HepG2 (cell line): Measurements from ENCODE around the gene CRLF1. TPM values are rescaled to one million over a fixed set of nuclear protein-coding genes. Genes with fewer than 3 reads are reported as not detected.

ENCODE experiments used
- BORCS8-MEF2B ChIP-seq: sonication (generic); formaldehyde crosslinking; IDR thresholded peaks from 2 replicates; pipeline ENCODE4 v1.8.0; 2022; ENCODE audit warnings: mild to moderate bottlenecking, missing genetic modification reagents
- CENPBD1 ChIP-seq: sonication (generic); formaldehyde crosslinking; IDR thresholded peaks from 2 replicates; pipeline ENCODE4 v1.8.0; 2022; ENCODE audit warnings: missing genetic modification reagents, low read depth, mild to moderate bottlenecking, borderline replicate concordance
- ELK4 ChIP-seq: sonication (generic); formaldehyde crosslinking; IDR thresholded peaks from 2 replicates; pipeline ENCODE4 v1.9.0; 2021; ENCODE audit warnings: missing genetic modification reagents, borderline replicate concordance
- HNF4A ChIP-seq: sonication (generic); formaldehyde crosslinking; IDR thresholded peaks from 2 replicates; pipeline ENCODE4 v1.4.0; 2020; ENCODE audit warnings: missing genetic modification reagents
- KMT2A ChIP-seq: sonication (generic); formaldehyde crosslinking; IDR thresholded peaks from 2 replicates; pipeline ENCODE4 v1.4.0; 2020; ENCODE audit warnings: missing genetic modification reagents
- MNT ChIP-seq: fragments of 450-650 bp; IDR thresholded peaks from 2 replicates; pipeline ENCODE4 v1.6.1; 2016
- NCOA1 ChIP-seq: sonication (generic); formaldehyde crosslinking; IDR thresholded peaks from 2 replicates; pipeline ENCODE4 v1.9.0; 2021; ENCODE audit warnings: missing genetic modification reagents
- RERE ChIP-seq: IDR thresholded peaks from 2 replicates; pipeline ENCODE4 v1.6.1; 2016; ENCODE audit warnings: low read depth, missing genetic modification reagents, missing compliant biosample characterization
- SP1 ChIP-seq, 2 experiments: fragments of 450-650 bp in 1 of 2; sonication (generic) in 1 of 2; formaldehyde crosslinking in 1 of 2; IDR thresholded peaks; 2 replicates each; pipeline versions ENCODE4 v1.4.0 to v1.6.1; 2016 to 2020; ENCODE audit warnings: missing genetic modification reagents in 1 of 2
- ZKSCAN8 ChIP-seq: IDR thresholded peaks from 2 replicates; pipeline ENCODE4 v1.6.1; 2016; ENCODE audit warnings: borderline replicate concordance, missing genetic modification reagents, missing compliant biosample characterization
- ZNF124 ChIP-seq: sonication (generic); formaldehyde crosslinking; IDR thresholded peaks from 2 replicates; pipeline ENCODE4 v1.4.0; 2020; ENCODE audit warnings: missing genetic modification reagents
- ZNF430 ChIP-seq: sonication (generic); formaldehyde crosslinking; IDR thresholded peaks from 2 replicates; pipeline ENCODE4 v1.9.0; 2021; ENCODE audit warnings: mild to moderate bottlenecking, missing genetic modification reagents
- ZNF512B ChIP-seq: sonication (generic); formaldehyde crosslinking; IDR thresholded peaks from 2 replicates; pipeline ENCODE4 v1.5.1; 2020; ENCODE audit warnings: missing genetic modification reagents, mild to moderate bottlenecking, borderline replicate concordance
- ZNF607 ChIP-seq: sonication (generic); formaldehyde crosslinking; IDR thresholded peaks from 2 replicates; pipeline ENCODE4 v1.5.1; 2020; ENCODE audit warnings: missing genetic modification reagents, mild to moderate bottlenecking, borderline replicate concordance
- ZNF766 ChIP-seq: sonication (generic); formaldehyde crosslinking; IDR thresholded peaks from 2 replicates; pipeline ENCODE4 v1.5.0; 2020; ENCODE audit warnings: missing genetic modification reagents, borderline replicate concordance
- polyA plus RNA-seq, 8 experiments: library from polyadenylated mRNA; depleted of rRNA in 3 of 8; stranded (reverse) in 7 of 8; unstranded in 1 of 8; fragments of >200 nt; fragmentation: Illumina TruSeq in 4 of 8; extraction: Trizol in 4 of 8; gene quantifications; 2 replicates each; pipeline versions ENCODE4 v1.2.1 to v1.2.3, GENCODE V29; 2011 to 2016; ENCODE audit warnings: low read depth in 4 of 8, missing spikeins in 1 of 8, mixed read lengths in 1 of 8; ENCODE audit not compliant: insufficient read depth in 1 of 8
- total RNA-seq, 5 experiments: library from RNA; depleted of rRNA; stranded (reverse); fragments of >200 nt; fragmentation: Illumina TruSeq; extraction: Trizol; gene quantifications; 2 replicates each; pipeline ENCODE4 v1.2.3, GENCODE V29; 2016; ENCODE audit warnings: low read depth in 1 of 5

CRLF1 gene
- total and polyA plus RNA-seq, 2 of the 13 experiments (the other 11 are each of a cell fraction or from before 2014, with no cell fraction given) = 217 to 296 TPM

- TF ChIP-seq CENPBD1 (CRISPR knock-in tag) (peak; percentile 52; the same call in 1 of the 2 replicates), KMT2A (peak; percentile 48; the same call in 1 of the 2 replicates), ZNF512B (0 out of 2 replicates have a peak, but pooled peaks have one; percentile 5), ZNF766 (CRISPR knock-in tag) (peak; percentile 91), NCOA1 (CRISPR knock-in tag) (no peak), ZNF607 (peak; percentile 94), BORCS8-MEF2B (CRISPR knock-in tag) (peak; percentile 91), ZNF430 (CRISPR knock-in tag) (peak; percentile 93; the same call in 1 of the 2 replicates), HNF4A (0 out of 2 replicates have a peak, but pooled peaks have one; percentile 27), ZNF124 (CRISPR knock-in tag) (peak; percentile 18; the same call in 1 of the 2 replicates), ZKSCAN8 (CRISPR knock-in tag) (no peak), ELK4 (CRISPR knock-in tag) (0 out of 2 replicates have a peak, but pooled peaks have one; percentile 48), MNT (peak; percentile 46; the same call in 1 of the 2 replicates), SP1 (IDR thresholded peaks at IDR 0.05) (no peak), SP1 (CRISPR knock-in tag; IDR thresholded peaks at IDR 0.05) (peak; percentile 50; the same call in 1 of the 2 replicates), RERE (CRISPR knock-in tag) (0 out of 2 replicates have a peak, but pooled peaks have one; percentile 27)
Measured at GRCh38 chr19:18589380-18590272, 17.0 kb downstream of the CRLF1 start (continued).
